Measurements from ENCODE around the gene DGKI. TPM values are rescaled to one million over a fixed set of nuclear protein-coding genes. Genes with fewer than 3 reads are reported as not detected.

The DGKI gene
- total and polyA plus RNA-seq, 2 of the 4 experiments (the other 2 are of a cell fraction): 3.9 to 15.8 TPM

- intact Hi-C loops (cut with micrococcal nuclease) (no loop called here), dilution Hi-C loops (cut with HindIII; ENCODE audit: low sequenced_read_pairs, unreplicated experiment) (no loop called here), in situ Hi-C loops (cut with MboI; ENCODE audit: low sequenced_read_pairs) (no loop called here)
- Histone ChIP-seq H4K8ac (ENCODE audit: low read depth in 2 of 2, low read length in 2 of 2) (peak overlapping the region; percentile 30 to 75), H3K14ac (replicated peaks; ENCODE audit: low read depth, low read length) (peak overlapping the region; percentile 60; the same call in 1 of the 2 replicates), H2BK20ac (ENCODE audit: low read depth, low read length) (peak overlapping the region; percentile 91), H4K5ac (ENCODE audit: low read depth, low read length) (peak overlapping the region; percentile 52; the same call in 1 of the 2 replicates), H3K9me1 (ENCODE audit: insufficient read depth, low read length) (peaks cover 7% of the 10 kb centered on the region; the same call in 1 of the 2 replicates), H2AFZ (replicated peaks; ENCODE audit: low read length, poor library complexity) (no peak overlapping the region), H4K20me1 (ENCODE audit: insufficient read depth, low read length) (no peaks in the 10 kb centered on the region), H2BK120ac (ENCODE audit: low read depth, low read length) (peak overlapping the region; percentile 78), H3K56ac (ENCODE audit: extremely low read depth, insufficient read depth, low read length) (peak overlapping the region; percentile 33; the same call in 1 of the 2 replicates), H3K79me1 (ENCODE audit: low read depth in 1 of 2, low read length in 2 of 2) (no peaks in the 10 kb centered on the region), H4K91ac (ENCODE audit: insufficient read depth, low read depth, low read length) (peak overlapping the region; percentile 78; the same call in 1 of the 2 replicates), H3K4ac (ENCODE audit: low read depth, low read length) (peak overlapping the region; percentile 87; the same call in 1 of the 2 replicates), H2BK15ac (ENCODE audit: low read depth, low read length) (peak overlapping the region; percentile 60), H2BK5ac (ENCODE audit: low read depth, low read length, poor library complexity, severe bottlenecking) (peak overlapping the region; percentile 93), H3K9me3 (ENCODE audit: control insufficient read depth, insufficient read depth, low read length) (no peaks in the 10 kb centered on the region; the same call in 1 of the 2 replicates), H3K9ac (ENCODE audit: low read depth, low read length) (no peak overlapping the region), H3K4me1 (ENCODE audit: control insufficient read depth, insufficient read depth, low read length) (peaks cover 3% of the 10 kb centered on the region; the same call in 1 of the 2 replicates), H3K27ac (ENCODE audit: insufficient read depth, low read length) (no peak overlapping the region), H2AK9ac (replicated peaks; ENCODE audit: low read depth, low read length, poor library complexity) (no peak overlapping the region), H3K36me3 (ENCODE audit: control insufficient read depth, insufficient read depth, low read length) (no peaks in the 10 kb centered on the region; the same call in 1 of the 2 replicates), H3K18ac (ENCODE audit: low read depth, low read length) (peak overlapping the region; percentile 83; the same call in 1 of the 2 replicates), H2AK5ac (ENCODE audit: low read depth, low read length) (peak overlapping the region; percentile 91; the same call in 1 of the 2 replicates), H3K4me3 (ENCODE audit: insufficient read depth, low read depth, low read length) (no peak overlapping the region), H3K23ac (ENCODE audit: low read depth, low read length) (peak overlapping the region; percentile 64; the same call in 1 of the 2 replicates), H3K4me2 (ENCODE audit: low read depth, low read length) (no peak overlapping the region), H3K27me3 (ENCODE audit: control insufficient read depth, insufficient read depth, low read length) (no peaks in the 10 kb centered on the region)
- ATAC-seq (ENCODE audit: low read depth) (no peak; the same call in 1 of the 2 replicates), DNase-seq (peak; percentile 63)
- TF ChIP-seq, protein P1, sequence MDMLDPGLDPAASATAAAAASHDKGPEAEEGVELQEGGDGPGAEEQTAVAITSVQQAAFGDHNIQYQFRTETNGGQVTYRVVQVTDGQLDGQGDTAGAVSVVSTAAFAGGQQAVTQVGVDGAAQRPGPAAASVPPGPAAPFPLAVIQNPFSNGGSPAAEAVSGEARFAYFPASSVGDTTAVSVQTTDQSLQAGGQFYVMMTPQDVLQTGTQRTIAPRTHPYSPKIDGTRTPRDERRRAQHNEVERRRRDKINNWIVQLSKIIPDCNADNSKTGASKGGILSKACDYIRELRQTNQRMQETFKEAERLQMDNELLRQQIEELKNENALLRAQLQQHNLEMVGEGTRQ (IDR thresholded peaks at IDR 0.05; ENCODE audit: low read depth, low read length): no peak
- peak; percentile 20; the same call in 1 of the 2 replicates for TF ChIP-seq FOS (IDR thresholded peaks at IDR 0.05; ENCODE audit: low read depth, low read length)
- ChIA-PET CTCF (interaction anchor here (0.6 to 1.2 kb wide), 2 partner anchors 41 to 158 kb away, joined by 3 read pairs; no protein-coding TSS in a partner anchor), POLR2A (ENCODE audit: unreplicated experiment) (no interaction called here)
- WGBS, 2 experiments (ENCODE audit: extremely low coverage in 2 of 2, insufficient read length in 1 of 2): no CpG with 5 or more reads among the region's 4 CpGs
- no TSS peak for BruUV-seq (replicated peaks)
These were observed 384.6 kb downstream of the DGKI start for GRCh38 chr7:137462074-137462715.
